Pulmonary artery endothelial cell (primary cell): ENCODE measurements around the gene PROM1. TPM values are rescaled to one million over a fixed set of nuclear protein-coding genes. Genes with fewer than 3 reads are reported as not detected.
A peak's percentile ranks its signal among the peaks of the same experiment; 100 is the strongest.

Source experiments
- DNase-seq: peaks from one replicate; pipeline ENCODE4 v3.0.0-alpha.2; 2011; ENCODE audit warnings: low read depth, low spot score
- total RNA-seq: library from RNA; depleted of rRNA; stranded (reverse); fragments of >200 nt; gene quantifications from 2 replicates; pipeline ENCODE4 v1.2.3, GENCODE V29; 2014

PROM1 gene
- total RNA-seq, 1 donor from 2014 or later: not detected

DNA sequence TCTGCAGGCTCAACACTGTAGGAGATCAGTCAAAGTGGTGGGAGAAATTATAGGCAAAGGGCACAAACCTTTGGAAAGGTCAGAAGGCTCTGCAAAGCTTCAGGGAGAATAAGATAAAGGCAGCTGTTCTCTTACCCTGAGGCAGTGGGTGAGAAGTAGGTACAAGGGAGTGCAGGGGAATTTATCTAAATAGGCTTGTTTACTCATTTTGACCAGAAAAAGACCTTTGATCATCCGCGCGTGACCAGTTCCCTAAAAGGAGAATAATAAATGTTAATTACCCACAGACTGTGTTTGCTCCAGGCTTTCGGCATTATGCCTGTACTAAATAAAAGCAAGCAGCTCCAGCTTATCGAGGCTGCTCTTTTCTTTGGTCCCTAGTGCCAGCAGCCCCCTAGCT lies 130.2 kb downstream of the PROM1 start:
- no peak for DNase-seq

DNA sequence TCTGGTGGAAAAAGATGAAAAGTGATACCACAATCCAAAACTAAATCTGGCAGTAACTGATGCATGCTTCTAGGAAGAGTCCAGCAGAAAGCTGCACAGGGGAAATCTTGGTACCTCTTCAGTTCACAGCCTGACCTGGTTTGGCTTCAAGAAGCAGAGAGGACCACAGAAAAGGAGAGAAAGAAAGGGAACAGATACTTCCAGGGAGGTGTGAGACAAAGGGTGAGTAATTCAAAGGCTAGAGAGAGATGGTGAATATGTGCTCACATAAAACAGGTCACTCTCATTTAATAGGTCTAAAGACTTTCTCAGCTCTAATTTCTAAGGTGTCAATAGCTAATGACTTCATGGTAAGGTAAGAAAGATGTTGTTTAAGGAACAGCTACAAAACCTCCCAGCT lies 132.0 kb downstream of the PROM1 start:
- no peak for DNase-seq

GRCh38 chr4:15948826-15949225 lies 135.0 kb downstream of the PROM1 start:
- no peak for DNase-seq

DNA sequence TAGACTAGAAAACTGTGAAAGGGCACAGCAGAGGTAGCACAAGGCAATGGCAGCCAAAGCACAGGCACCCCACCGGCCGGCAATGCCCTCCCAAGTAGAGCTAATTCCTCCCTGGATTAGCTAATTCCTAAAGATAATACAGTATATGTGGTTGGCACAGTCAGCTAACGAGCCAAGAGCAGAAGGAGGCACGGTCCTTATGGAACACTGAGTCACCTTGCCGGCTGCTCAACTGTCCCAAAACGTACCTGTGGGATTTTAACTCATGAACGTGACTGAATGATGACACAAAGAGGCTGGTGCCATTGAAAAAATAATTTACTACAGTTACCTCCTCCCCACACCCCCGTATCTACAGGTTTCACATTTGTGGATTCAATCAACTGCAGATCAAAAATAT lies 136.1 kb downstream of the PROM1 start:
- DNase-seq: no peak

- no peak for DNase-seq
These were observed 138.3 kb downstream of the PROM1 start for GRCh38 chr4:15945516-15945915.

DNA sequence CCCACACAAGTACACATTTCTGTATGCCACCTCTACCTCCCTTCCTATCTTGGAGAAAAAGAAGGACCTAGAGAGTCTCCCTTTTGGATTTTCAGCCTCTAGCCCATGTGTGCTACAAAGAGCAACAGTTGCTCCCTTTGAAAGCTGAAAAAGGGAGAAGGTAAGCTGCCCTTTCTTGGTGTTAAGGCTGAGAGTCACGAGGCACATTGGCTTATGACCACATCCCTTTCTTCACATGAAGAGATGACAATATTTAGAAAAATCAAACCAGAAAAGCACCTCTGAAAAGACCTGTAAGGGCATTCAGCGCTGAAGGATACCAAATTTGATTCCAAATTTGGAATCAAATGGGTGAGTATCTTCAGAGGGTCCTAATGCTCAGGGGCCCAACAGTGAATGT lies 138.9 kb downstream of the PROM1 start:
- DNase-seq: no peak

DNA sequence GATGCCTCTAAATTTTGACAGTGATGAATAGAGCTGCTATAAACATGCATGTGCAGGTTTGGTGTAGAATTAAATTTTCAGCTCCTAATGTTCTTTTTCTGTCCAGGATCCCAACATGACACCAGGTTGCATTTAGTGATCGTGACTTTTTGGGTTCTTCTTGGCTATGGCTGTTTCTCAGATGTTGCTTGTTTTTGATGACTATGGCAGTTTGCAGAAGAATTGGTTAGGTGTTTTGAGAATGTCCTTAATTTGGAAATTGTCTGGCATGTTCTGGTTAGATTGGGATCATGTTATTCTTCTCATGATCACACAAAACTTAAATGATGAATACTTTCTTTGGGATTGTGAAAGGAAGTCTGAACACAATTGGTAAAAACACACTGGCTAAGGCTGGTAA lies 141.5 kb downstream of the PROM1 start:
- no peak for DNase-seq

DNA sequence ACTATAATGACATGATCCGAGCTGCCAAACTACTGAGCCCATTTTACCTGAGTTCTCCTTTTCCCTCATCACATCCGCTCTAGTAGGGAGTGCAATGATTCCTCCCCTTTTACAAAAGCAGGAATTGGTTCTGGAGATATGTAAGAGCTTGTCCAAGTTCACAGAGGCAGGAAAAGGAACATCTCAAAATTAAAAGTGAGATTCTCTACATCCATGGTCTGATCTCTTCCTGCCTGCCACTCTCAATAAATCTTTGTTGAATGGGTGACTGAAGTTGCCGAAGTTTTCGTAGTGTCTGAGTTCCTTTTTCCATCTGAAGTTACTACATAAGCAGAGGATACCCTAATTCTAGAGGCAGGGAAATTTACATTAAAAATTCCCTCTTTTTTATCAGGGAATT lies 145.2 kb downstream of the PROM1 start, which contains the start of gene FGFBP1:
Gene FGFBP1, minus strand, starts transcription at position 101 of the 400 bp plus-strand sequence. CDS start 2,108 bp downstream, outside the sequence.
- DNase-seq: no peak

DNA sequence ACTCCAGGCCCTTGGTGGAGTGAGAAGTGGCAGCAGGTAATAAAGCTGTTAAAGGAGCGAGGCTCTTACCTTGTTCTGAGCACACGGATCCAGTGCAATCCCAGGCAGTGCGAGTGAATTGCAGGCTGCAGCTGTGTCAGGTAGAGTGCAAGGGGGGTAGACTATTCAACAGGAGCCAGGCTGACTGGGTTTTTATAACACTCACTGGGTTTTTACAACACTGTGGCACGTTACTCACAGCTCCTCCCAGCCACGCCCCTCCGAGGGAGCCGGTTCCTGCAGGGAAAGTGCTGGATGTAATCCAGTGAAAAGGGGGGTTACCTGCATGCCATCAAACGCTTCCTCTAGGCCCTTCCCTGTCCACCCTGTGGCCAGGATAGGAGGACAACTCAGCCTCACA lies 145.6 kb downstream of the PROM1 start:
- DNase-seq: no peak

GRCh38 chr4:15936495-15936894 lies 147.3 kb downstream of the PROM1 start:
- DNase-seq: no peak

DNA sequence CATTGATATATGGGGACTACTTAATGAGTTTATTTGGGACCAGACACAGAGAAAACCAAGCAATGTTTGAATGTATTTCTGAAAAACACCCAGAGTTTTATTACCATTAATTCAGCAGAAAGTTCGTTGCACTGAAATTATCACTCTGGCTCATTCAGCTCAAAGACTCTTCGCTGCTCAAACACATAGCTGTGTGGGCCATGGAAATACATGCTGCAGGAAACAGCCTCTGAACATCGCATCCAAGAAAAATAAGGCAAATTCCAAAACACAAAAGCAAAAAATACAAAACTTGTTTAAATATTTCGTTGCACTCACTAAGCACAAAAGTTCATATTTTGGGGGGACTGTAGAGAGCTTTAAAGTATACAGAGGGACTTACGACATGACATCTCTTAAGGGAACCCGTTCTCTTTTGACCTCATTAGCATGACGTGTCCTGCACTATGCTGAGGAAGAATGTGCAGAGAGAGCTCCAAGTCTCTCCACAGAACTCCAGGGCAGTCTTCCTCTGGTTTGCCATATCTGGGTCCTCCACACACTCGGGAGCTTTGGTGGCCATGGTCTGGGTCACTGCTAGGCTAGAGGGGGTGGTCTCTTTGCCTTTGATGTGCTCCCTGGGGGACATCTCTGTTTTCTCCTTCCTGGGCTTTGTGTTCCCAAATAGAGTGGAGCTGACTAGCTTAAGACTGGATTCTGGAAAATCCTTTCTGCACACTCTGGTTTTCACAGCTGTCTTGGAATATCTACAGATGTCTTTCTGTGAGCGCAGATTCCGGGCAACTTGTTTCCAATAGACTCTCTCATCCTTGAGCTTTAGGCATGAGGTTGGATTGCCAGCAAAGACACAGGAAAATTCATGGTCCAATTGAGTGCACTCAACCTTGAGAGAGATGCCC lies 148.1 kb downstream of the PROM1 start:
- no peak for DNase-seq

DNA sequence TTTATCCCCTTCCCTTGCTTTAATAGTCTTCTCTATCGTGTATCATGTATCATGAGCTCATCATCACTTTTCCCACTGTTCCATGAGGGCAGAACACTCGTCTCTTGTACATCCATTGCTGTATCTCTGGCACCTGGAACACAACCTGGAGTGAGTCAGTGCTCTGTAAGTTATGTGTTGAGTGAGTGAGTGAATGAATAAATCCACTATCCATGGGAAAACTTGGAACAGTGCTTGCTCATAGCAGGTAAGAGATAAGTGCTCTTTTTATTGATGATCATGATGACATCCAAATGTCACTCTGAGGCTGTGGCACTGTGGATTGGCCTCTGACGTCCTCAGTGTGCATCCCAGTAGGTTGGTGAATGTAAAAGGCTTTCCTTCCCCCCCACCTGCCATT lies 149.6 kb downstream of the PROM1 start:
- no peak for DNase-seq

DNA sequence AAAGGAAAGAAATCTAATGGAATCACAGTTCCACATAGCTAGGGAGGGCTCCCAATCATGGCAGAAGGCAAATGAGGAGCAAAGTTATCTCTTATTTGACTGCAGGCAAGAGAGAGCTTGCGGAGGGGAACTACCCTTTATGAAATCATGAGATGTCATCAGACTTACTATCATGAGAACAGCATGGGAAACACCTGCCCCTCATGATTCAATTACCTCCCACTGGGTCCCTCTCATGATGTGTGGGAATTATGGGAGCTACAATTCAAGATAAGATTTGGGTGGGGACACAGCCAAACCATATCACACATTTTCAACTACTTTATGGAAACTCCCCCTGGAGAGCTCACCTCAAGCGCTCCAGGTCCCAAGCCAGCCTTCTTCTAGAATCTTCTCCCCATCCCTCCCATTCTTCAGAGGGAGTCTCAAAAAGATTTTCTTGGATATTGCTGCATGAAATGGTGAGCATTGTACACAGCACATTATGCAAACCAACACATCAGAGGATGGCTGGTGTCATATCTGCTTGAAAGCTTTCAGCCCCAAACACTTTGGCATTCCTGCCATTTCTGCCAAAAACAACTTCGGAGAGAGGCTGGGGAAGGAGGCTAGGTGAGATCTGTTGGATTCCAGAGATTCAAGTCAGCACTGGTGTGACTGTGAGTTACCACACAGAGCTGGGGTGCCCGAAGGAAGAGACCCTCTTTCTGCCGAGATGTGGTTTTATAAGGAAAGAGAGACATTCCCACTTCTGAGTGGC lies 152.2 kb downstream of the PROM1 start:
- no peak for DNase-seq

DNA sequence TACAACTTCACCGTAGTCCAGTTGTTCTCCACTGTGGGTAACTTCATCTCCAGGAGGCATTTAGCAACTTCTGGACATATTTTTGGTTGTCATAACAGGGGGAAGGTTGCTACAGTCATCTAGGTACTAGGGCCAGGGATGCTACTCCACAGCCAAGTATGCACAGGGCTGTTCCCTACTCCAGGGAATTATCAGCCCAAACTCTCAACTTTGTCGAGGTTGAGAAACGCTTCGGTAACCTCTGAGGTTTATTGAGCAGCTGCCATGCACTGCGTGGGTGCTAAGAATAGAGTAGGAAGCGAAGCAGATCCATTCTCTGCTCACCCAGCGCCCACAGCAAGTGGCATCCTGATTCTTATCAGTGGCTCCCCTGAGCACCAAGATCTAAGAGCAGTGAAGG lies 153.5 kb downstream of the PROM1 start:
- DNase-seq: no peak

DNA sequence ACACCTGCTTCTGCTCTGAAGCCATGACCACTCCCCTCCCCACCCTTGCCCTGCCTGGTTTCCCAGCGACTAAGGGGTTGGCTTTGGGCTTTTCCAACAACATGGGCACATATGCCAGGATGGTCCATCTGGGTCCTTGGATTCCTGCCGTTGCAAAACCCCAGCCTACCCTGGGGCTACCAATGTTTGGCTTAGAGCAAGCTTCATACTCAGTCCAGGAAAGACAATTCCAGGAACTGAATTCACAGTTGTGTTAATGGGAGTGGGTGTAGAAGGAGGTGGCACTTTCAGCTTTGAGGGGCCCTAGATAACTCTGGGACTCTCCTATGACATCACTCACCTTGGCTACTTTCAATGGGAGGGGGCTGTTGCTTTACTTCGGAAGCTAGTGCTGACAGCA lies 154.3 kb downstream of the PROM1 start:
- DNase-seq: no peak

- no peak for DNase-seq
These were observed 154.9 kb downstream of the PROM1 start for GRCh38 chr4:15928883-15929282.

- no peak for DNase-seq
These were observed 157.3 kb downstream of the PROM1 start for GRCh38 chr4:15926486-15926885.

DNA sequence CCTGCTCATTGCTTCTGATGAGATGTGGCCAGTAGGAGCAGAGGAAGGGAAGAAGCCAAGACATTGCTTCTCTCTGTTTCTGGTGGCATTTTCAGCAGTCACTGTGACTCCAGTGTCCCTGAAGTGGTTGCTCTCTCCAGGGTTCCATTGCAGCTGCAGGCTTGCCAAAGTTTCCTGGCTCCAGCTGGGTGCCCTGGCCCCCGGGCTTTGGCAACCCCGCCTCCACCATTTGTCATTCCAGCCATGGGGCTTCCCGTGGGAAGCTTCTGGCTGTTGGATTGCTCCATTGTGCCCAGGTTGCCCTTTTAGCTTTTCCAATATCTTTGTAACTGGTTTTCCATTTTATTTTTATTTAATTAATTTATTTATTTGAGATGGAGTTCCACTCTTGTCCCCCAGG lies 158.0 kb downstream of the PROM1 start:
- no peak for DNase-seq

DNA sequence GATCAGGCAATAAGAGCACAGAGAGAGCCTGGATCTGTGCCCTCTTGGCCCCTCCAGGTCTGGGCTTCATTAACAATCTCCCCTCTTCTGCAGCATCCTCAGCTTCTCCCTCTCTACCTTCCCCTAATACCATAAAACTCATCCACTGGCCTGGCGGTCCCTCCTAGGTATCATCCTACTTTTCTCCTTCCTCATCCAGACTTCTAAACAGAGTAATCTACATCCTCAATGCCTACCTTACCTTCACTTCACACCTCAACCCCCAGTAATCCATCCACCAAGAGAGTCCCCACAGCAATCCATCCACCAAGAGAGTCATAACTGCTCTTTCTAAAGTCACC lies 162.3 kb downstream of the PROM1 start:
- no peak for DNase-seq

- DNase-seq: peak; percentile 88
These were observed 162.9 kb downstream of the PROM1 start for GRCh38 chr4:15920723-15921591.

DNA sequence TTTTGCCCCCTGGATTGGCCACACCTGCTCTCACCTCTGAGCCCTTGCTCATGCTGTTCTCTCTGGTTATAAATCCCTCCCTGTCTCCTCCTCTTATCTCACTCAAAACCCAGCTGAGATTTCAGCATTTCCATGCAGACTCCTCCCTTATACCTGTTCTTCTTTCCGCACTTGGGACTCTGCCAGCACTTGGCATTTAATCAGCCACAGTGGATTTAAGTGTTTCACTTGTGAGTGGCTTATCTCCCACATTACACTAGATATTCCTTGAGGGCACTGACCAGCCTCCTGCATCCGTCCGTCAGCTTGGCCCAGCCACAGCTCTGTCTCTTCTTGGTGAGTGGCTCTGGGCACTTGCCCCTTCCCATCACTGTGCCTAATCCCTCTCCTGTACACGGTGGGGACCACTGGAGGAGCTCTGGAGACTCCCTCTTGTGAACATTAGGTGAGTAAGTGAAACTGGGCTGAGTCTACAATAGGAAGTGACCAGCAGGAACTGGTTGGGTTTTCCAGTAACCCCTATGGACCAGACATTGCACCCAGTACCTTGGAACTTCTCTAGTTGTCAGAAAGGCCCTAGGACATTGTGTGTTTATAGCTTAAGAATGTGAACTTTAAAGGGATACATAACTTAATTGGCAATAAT lies 165.2 kb downstream of the PROM1 start:
- DNase-seq: no peak
